Stomach (tissue), 9 donors: ENCODE measurements around the gene CCDC3. TPM values are rescaled to one million over a fixed set of nuclear protein-coding genes. Genes with fewer than 3 reads are reported as not detected.
A peak's percentile ranks its signal among the peaks of the same experiment; 100 is the strongest.

Source experiments
- DNase-seq, 2 donors: peaks; one replicate each; pipeline versions ENCODE4 v3.0.0 to v3.0.0-alpha.2; 2013 to 2019
- H3K27ac ChIP-seq, 5 donors: fragments of 200-600 bp in 4 of 5; sonication (generic) in 4 of 5; one replicate each; pipeline ENCODE4 v1.5.1; 2013 to 2019; ENCODE audit warnings: mild to moderate bottlenecking in 1 of 5, moderate library complexity in 1 of 5
- H3K27me3 ChIP-seq, 3 donors: fragments of 200-600 bp; sonication (generic); one replicate each; pipeline ENCODE4 v1.5.1; 2017 to 2019; ENCODE audit warnings: mixed run types in 1 of 3
- H3K36me3 ChIP-seq, 4 donors: fragments of 200-600 bp; sonication (generic); 1 replicate in 3 of 4; 2 replicates in 1 of 4; pipeline ENCODE4 v1.5.1; 2016 to 2019
- H3K4me1 ChIP-seq, 4 donors: fragments of 200-600 bp; sonication (generic); one replicate each; pipeline ENCODE4 v1.5.1; 2016 to 2019
- H3K4me3 ChIP-seq, 4 donors: fragments of 200-600 bp; sonication (generic) in 3 of 4; one replicate each; pipeline ENCODE4 v1.5.1; 2016 to 2019; ENCODE audit warnings: mild to moderate bottlenecking in 1 of 4
- H3K9me3 ChIP-seq, 4 donors: fragments of 200-600 bp; sonication (generic); one replicate each; pipeline ENCODE4 v1.5.1; 2016 to 2019
- CTCF ChIP-seq, 7 experiments: fragments of 450-650 bp in 4 of 7; fragments of 200-600 bp in 3 of 7; sonication (generic) in 3 of 7; IDR thresholded peaks; one replicate each; pipeline ENCODE4 v1.5.1; 2016 to 2019; ENCODE audit warnings: antibody characterized with exemption in 7 of 7, control low read depth in 2 of 7, mild to moderate bottlenecking in 1 of 7
- EP300 ChIP-seq: sonication (generic); formaldehyde crosslinking; IDR thresholded peaks from one replicate; pipeline ENCODE4 v1.6.1; 2017; ENCODE audit warnings: antibody characterized with exemption
- POLR2A ChIP-seq, 4 donors: fragments of 450-650 bp; IDR thresholded peaks; one replicate each; pipeline ENCODE4 v1.6.1; 2016; ENCODE audit warnings: antibody characterized with exemption in 4 of 4, control low read depth in 2 of 4, mild to moderate bottlenecking in 1 of 4, moderate library complexity in 1 of 4
- POLR2AphosphoS5 ChIP-seq, 3 donors: sonication (generic); formaldehyde crosslinking; IDR thresholded peaks; one replicate each; pipeline ENCODE4 v1.6.1; 2016; ENCODE audit warnings: antibody characterized with exemption in 3 of 3
- WGBS, 5 donors: extraction: QIAGEN DNeasy Blood & Tissue Kit in 3 of 5; methylation state at CpG; one replicate each; pipeline versions ENCODE4 v1.1.5 to v1.1.7; 2013 to 2018; 5-methylcytosine and 5-hydroxymethylcytosine counted together
- intact Hi-C: fragments of 100-400 bp; cut with DNase I; formaldehyde crosslinking; loops from one replicate; pipeline ENCODE4 v1.15.1; 2023; ENCODE audit warnings: low total_unique reads
- polyA plus RNA-seq, 3 donors: library from polyadenylated mRNA; stranded (reverse); fragments of 200-250 nt; gene quantifications; one replicate each; pipeline ENCODE4 v1.2.3, GENCODE V29; 2013
- total RNA-seq, 5 donors: library from RNA; depleted of rRNA; stranded (reverse); fragments of >200 nt; gene quantifications; one replicate each; pipeline versions ENCODE4 v1.1.0 to v1.2.3, GENCODE V29; 2014 to 2016
- donor health status: healthy with polysubstance abuse.
- donor health status: Bipolar disorder and iron deficiency.
- donor health status: healthy.

Gene CCDC3
- total and polyA plus RNA-seq, 8 donors, result 1.8 to 11.0 (median 4.8) TPM; not detected in 1

DNA sequence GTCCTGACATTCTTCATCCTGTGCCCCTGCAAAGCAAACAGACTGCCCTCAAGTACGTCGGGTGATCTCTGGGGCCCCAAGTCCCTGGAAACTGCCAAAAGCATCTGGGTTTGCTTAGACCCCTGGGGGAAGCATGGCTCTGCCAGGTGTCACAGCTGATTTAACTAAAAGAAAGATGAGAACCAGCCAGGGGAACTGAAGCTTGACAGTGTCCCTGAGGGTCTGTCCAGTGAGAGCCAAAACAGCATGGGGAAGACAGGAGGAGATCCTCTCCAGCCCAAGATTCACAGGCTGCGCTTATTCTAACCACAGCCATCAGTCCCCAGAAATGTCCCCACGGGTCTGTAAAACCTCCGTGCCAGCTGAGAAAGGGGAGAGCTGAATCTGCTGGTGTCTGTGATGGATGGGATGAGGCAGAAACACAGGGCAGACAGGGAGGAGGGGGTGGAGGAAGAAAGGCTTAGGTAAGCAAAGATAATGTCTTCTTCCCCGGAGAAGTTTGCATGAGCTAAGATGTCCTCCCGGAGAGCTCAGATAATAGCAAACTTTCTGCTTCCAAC lies 21.3 kb downstream of the CCDC3 start:
- DNase-seq, result no peak
- H3K4me1 ChIP-seq, result no peaks in the 10 kb centered on the region
- H3K4me3 ChIP-seq, result no peak overlapping the region
- H3K9me3 ChIP-seq, result peaks cover 0 to 9% (median 7%) of the 10 kb centered on the region in 4 donors
- intact Hi-C loops, result no loop called here
- H3K27me3 ChIP-seq, result peaks cover 0 to 16% (median 0%) of the 10 kb centered on the region in 3 donors
- no peak overlapping the region for H3K27ac ChIP-seq
- 27 to 39% (median 34%) methylated on average over 7 of the region's 7 CpGs for WGBS, 5 donors
- no peak for TF ChIP-seq POLR2AphosphoS5 (IDR thresholded peaks at IDR 0.05)
- TF ChIP-seq POLR2A (IDR thresholded peaks at IDR 0.05), result no peak
- no peak for TF ChIP-seq CTCF (IDR thresholded peaks at IDR 0.05)
- TF ChIP-seq EP300, result no peak
- no peaks in the 10 kb centered on the region for H3K36me3 ChIP-seq

DNA sequence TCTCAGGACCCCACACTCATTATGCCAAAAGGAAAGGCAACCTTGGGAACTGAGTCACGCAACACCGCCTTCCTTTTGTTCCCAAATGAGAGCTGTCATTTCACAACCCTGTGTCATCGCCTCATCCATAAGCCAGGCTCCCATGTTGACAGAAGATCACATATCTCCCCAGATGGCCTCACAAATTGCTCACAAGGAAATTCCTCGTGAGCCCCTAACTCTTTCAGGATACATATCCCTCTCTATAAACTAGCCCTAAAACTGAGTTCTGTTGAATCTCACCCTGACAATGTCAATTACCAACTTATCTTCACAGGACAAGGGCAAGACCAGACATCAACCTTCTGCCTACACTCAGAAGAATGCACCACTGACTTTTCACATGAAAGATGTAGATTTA lies 22.6 kb downstream of the CCDC3 start:
- Histone ChIP-seq H3K9me3 (no peaks in the 10 kb centered on the region), H3K4me1 (no peaks in the 10 kb centered on the region), H3K36me3 (no peaks in the 10 kb centered on the region), H3K4me3 (no peak overlapping the region), H3K27me3 (peaks cover 0 to 16% (median 0%) of the 10 kb centered on the region in 3 donors), H3K27ac (no peak overlapping the region)
- intact Hi-C loops, result no loop called here
- no peak for TF ChIP-seq CTCF (IDR thresholded peaks at IDR 0.05)
- no peak for TF ChIP-seq POLR2A (IDR thresholded peaks at IDR 0.05)
- no peak for TF ChIP-seq EP300
- whole genome bisulfite sequencing, 5 donors, result 83 to 97% (median 88%) methylated on average over 4 of the region's 4 CpGs
- no peak for DNase-seq

GRCh38 chr10:12975906-12976305 lies 25.6 kb downstream of the CCDC3 start:
- H3K27ac ChIP-seq, result no peak overlapping the region
- H3K4me1 ChIP-seq, result no peaks in the 10 kb centered on the region
- H3K4me3 ChIP-seq, result no peak overlapping the region
- no peak for DNase-seq
- intact Hi-C loops, result no loop called here
- WGBS, 5 donors, result 62 to 75% (median 71%) methylated on average over 5 of the region's 5 CpGs
- H3K9me3 ChIP-seq, result no peaks in the 10 kb centered on the region
- peaks cover 0 to 16% (median 0%) of the 10 kb centered on the region in 3 donors for H3K27me3 ChIP-seq
- H3K36me3 ChIP-seq, result no peaks in the 10 kb centered on the region
- TF ChIP-seq EP300, result no peak
- no peak for TF ChIP-seq CTCF (IDR thresholded peaks at IDR 0.05)
- TF ChIP-seq POLR2AphosphoS5 (IDR thresholded peaks at IDR 0.05), result no peak
- TF ChIP-seq POLR2A (IDR thresholded peaks at IDR 0.05), result no peak

- intact Hi-C loops, result no loop called here
- no peaks in the 10 kb centered on the region for H3K4me1 ChIP-seq
- H3K9me3 ChIP-seq, result no peaks in the 10 kb centered on the region
- no peak for TF ChIP-seq POLR2AphosphoS5 (IDR thresholded peaks at IDR 0.05)
- H3K36me3 ChIP-seq, result no peaks in the 10 kb centered on the region
- peaks cover 0 to 11% (median 0%) of the 10 kb centered on the region in 3 donors for H3K27me3 ChIP-seq
- no peak overlapping the region for H3K27ac ChIP-seq
- peak in 1 of 2 donors; percentile 42 for DNase-seq
- H3K4me3 ChIP-seq, result no peak overlapping the region
- WGBS, 5 donors, result 57 to 67% (median 64%) methylated on average over 3 of the region's 3 CpGs
Measured at GRCh38 chr10:12975266-12975665, 26.2 kb downstream of the CCDC3 start.

- DNase-seq, result no peak
- H3K36me3 ChIP-seq, result no peaks in the 10 kb centered on the region
- no peak overlapping the region for H3K27ac ChIP-seq
- H3K9me3 ChIP-seq, result no peaks in the 10 kb centered on the region
- TF ChIP-seq POLR2AphosphoS5 (IDR thresholded peaks at IDR 0.05), result no peak
- no peak for TF ChIP-seq EP300
- TF ChIP-seq CTCF (IDR thresholded peaks at IDR 0.05), result no peak
- no peak for TF ChIP-seq POLR2A (IDR thresholded peaks at IDR 0.05)
- H3K4me1 ChIP-seq, result no peaks in the 10 kb centered on the region
- WGBS, 5 donors, result 84 to 90% (median 87%) methylated on average over 14 of the region's 14 CpGs
- H3K27me3 ChIP-seq, result peaks cover 0 to 6% (median 0%) of the 10 kb centered on the region in 3 donors
- intact Hi-C loops, result no loop called here
- H3K4me3 ChIP-seq, result no peak overlapping the region
Measured at GRCh38 chr10:12974491-12975199, 26.9 kb downstream of the CCDC3 start.
